Measurements from ENCODE around the gene RPTOR. TPM values are rescaled to one million over a fixed set of nuclear protein-coding genes. Genes with fewer than 3 reads are reported as not detected.

The RPTOR gene
- total RNA-seq, 1 experiment from 2014 or later = 66.7 TPM

DNA sequence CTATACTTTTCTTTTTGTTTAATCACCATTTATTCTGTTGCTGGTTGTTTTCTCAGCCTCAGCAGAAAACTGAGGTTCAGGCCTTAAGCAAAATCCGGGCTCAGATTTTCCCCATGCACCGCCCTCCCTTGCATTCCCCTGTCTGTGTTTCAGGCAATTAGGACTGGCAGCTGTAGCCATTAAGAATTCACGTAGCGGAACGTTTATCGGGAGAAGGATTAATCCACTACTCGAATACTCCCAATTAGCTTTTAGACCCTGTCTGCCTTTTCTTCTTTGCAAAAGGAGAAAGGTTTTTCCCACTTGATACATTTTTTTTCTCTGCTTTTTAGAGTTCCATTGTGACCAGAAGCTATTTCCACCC, 173.1 kb downstream of the RPTOR start:
- POLR2A ChIA-PET = no interaction called here
- CTCF ChIA-PET = no interaction called here
- intact Hi-C loops (cut with micrococcal nuclease; ENCODE audit: unreplicated experiment) = no loop called here
- Mint-ChIP-seq H3K9me3 (ENCODE audit: unreplicated experiment) (no peaks in the 10 kb centered on the region), H3K4me1 (ENCODE audit: low read depth, unreplicated experiment) (peaks cover 8% of the 10 kb centered on the region), H3K27ac (ENCODE audit: unreplicated experiment) (no peak overlapping the region), H3K36me3 (ENCODE audit: insufficient read depth, unreplicated experiment) (peaks cover 14% of the 10 kb centered on the region), H3K4me3 (ENCODE audit: unreplicated experiment) (no peak overlapping the region), H3K27me3 (ENCODE audit: insufficient read depth, unreplicated experiment) (no peaks in the 10 kb centered on the region)
- Histone ChIP-seq H3K36me3 (ENCODE audit: control insufficient read depth, insufficient read depth, low read length) (no peaks in the 10 kb centered on the region), H3K4me1 (no peaks in the 10 kb centered on the region), H3K9me3 (no peaks in the 10 kb centered on the region), H3K27me3 (replicated peaks; ENCODE audit: control insufficient read depth, insufficient read depth, low read length) (no peaks in the 10 kb centered on the region), H3K4me3 (ENCODE audit: low read depth, low read length) (no peak overlapping the region)
- BruUV-seq (replicated peaks) = no TSS peak
- DNase-seq = no peak
- TF ChIP-seq, protein P1, sequence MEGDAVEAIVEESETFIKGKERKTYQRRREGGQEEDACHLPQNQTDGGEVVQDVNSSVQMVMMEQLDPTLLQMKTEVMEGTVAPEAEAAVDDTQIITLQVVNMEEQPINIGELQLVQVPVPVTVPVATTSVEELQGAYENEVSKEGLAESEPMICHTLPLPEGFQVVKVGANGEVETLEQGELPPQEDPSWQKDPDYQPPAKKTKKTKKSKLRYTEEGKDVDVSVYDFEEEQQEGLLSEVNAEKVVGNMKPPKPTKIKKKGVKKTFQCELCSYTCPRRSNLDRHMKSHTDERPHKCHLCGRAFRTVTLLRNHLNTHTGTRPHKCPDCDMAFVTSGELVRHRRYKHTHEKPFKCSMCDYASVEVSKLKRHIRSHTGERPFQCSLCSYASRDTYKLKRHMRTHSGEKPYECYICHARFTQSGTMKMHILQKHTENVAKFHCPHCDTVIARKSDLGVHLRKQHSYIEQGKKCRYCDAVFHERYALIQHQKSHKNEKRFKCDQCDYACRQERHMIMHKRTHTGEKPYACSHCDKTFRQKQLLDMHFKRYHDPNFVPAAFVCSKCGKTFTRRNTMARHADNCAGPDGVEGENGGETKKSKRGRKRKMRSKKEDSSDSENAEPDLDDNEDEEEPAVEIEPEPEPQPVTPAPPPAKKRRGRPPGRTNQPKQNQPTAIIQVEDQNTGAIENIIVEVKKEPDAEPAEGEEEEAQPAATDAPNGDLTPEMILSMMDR (IDR thresholded peaks at IDR 0.05; ENCODE audit: insufficient read depth in 1 of 2, low read depth in 1 of 2, low read length in 1 of 2, severe bottlenecking in 1 of 2, unreplicated experiment in 1 of 2) = no peak

DNA sequence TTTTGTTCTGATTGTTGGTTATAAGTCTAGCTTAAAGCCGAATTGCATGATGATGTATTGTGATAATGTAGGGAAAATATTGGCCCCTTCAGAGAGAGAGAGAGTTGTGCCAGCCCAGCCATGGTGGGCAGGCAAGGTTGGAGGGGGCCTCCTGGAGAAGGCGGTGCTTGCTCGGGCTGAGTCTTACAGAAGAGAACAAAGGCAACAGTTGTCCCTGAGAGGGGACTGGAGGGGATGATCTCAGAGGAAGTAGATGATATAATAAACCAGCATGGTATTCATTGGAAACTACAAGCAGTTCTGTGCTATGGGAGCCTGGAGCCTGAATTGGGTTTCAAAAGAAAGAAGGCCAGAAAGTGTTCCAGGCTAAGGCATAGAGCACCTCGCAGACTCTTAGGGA, 173.8 kb downstream of the RPTOR start:
- Mint-ChIP-seq H3K4me3 (ENCODE audit: unreplicated experiment) (no peak overlapping the region), H3K36me3 (ENCODE audit: insufficient read depth, unreplicated experiment) (peaks cover 8% of the 10 kb centered on the region), H3K4me1 (ENCODE audit: low read depth, unreplicated experiment) (peaks cover 2% of the 10 kb centered on the region), H3K27ac (ENCODE audit: unreplicated experiment) (no peak overlapping the region), H3K9me3 (ENCODE audit: unreplicated experiment) (no peaks in the 10 kb centered on the region), H3K27me3 (ENCODE audit: insufficient read depth, unreplicated experiment) (no peaks in the 10 kb centered on the region)
- no TSS peak for BruUV-seq (replicated peaks)
- TF ChIP-seq, protein P1 (IDR thresholded peaks at IDR 0.05; ENCODE audit: insufficient read depth in 1 of 2, low read depth in 1 of 2, low read length in 1 of 2, severe bottlenecking in 1 of 2, unreplicated experiment in 1 of 2) = no peak
- no peak overlapping the region for H3K4me3 ChIP-seq (ENCODE audit: low read depth, low read length)
- H3K36me3 ChIP-seq (ENCODE audit: control insufficient read depth, insufficient read depth, low read length) = no peaks in the 10 kb centered on the region
- intact Hi-C loops (cut with micrococcal nuclease; ENCODE audit: unreplicated experiment) = no loop called here
- DNase-seq = no peak
- CTCF ChIA-PET = no interaction called here
- POLR2A ChIA-PET = no interaction called here
- H3K4me1 ChIP-seq = no peaks in the 10 kb centered on the region
- H3K27me3 ChIP-seq (replicated peaks; ENCODE audit: control insufficient read depth, insufficient read depth, low read length) = no peaks in the 10 kb centered on the region
- H3K9me3 ChIP-seq = no peaks in the 10 kb centered on the region

DNA sequence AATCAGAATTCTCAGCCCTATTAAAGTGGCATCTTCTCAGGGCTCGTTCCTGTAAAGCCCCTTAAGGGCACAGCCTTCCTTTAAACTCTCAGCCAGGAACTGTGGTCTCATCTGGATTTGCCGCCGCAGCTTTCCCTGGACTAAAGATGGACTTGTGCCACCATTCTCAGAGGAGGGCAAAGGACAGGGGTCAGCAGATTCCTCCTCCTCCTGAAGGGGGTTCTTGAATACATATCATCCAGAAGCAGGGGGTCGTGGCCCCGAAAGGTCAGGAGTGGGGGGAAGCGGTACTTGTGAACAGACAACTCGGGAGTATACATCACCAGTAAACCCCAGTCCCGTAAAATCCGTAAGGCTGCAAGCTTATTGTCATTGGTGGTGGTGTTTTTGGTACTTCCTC, 174.8 kb downstream of the RPTOR start:
- no peaks in the 10 kb centered on the region for H3K27me3 Mint-ChIP-seq (ENCODE audit: insufficient read depth, unreplicated experiment)
- CTCF ChIA-PET = no interaction called here
- no TSS peak for BruUV-seq (replicated peaks)

More for the DNA sequence above, 174.8 kb downstream of the RPTOR start:
- Mint-ChIP-seq H3K27ac (ENCODE audit: unreplicated experiment) (no peak overlapping the region), H3K4me3 (ENCODE audit: unreplicated experiment) (no peak overlapping the region), H3K9me3 (ENCODE audit: unreplicated experiment) (no peaks in the 10 kb centered on the region), H3K36me3 (ENCODE audit: insufficient read depth, unreplicated experiment) (peaks cover 13% of the 10 kb centered on the region), H3K4me1 (ENCODE audit: low read depth, unreplicated experiment) (no peaks in the 10 kb centered on the region)
- H3K4me3 ChIP-seq (ENCODE audit: low read depth, low read length) = no peak overlapping the region
- DNase-seq = no peak
- TF ChIP-seq, protein P1 (IDR thresholded peaks at IDR 0.05; ENCODE audit: insufficient read depth in 1 of 2, low read depth in 1 of 2, low read length in 1 of 2, severe bottlenecking in 1 of 2, unreplicated experiment in 1 of 2) = no peak
- POLR2A ChIA-PET = no interaction called here
- H3K36me3 ChIP-seq (ENCODE audit: control insufficient read depth, insufficient read depth, low read length) = no peaks in the 10 kb centered on the region
- no peaks in the 10 kb centered on the region for H3K27me3 ChIP-seq (replicated peaks; ENCODE audit: control insufficient read depth, insufficient read depth, low read length)
- no peaks in the 10 kb centered on the region for H3K9me3 ChIP-seq
- intact Hi-C loops (cut with micrococcal nuclease; ENCODE audit: unreplicated experiment) = no loop called here
- no peaks in the 10 kb centered on the region for H3K4me1 ChIP-seq
